A549 (cell line): ENCODE results near the gene SLC6A7. TPM values are rescaled to one million over a fixed set of nuclear protein-coding genes. Genes with fewer than 3 reads are reported as not detected.
"Not testable (repeated sequence)": the region's sequence is repeated elsewhere in the genome, so short reads cannot be mapped to it uniquely, and the experiment has no call there.

Experiments used
- ATAC-seq, 2 experiments: fragments of 200-7000 bp in 1 of 2; fragments of >200 bp in 1 of 2; cut with Nextera tagmentation in 1 of 2; cut with Tn5 transposase in 1 of 2; 3 replicates each; pipeline versions ENCODE4 v1.8.0 to v1.9.1; 2018 to 2020; ENCODE audit warnings: mild to moderate bottlenecking in 1 of 2, moderate library complexity in 1 of 2
- CTCF ChIA-PET: fragments of 300-600 bp; sonication (Branson Sonifier 250); formaldehyde crosslinking; extraction: SDS; loops from one replicate; lab custom pipeline; 2021; ENCODE audit warnings: antibody characterized with exemption, inconsistent platforms; lab: Yijun Ruan, JAX
- POLR2A ChIA-PET: fragments of 350-600 bp; formaldehyde crosslinking; extraction: SDS; loops from one replicate; lab custom pipeline; 2021; ENCODE audit warnings: antibody characterized with exemption, inconsistent platforms; lab: Yijun Ruan, JAX
- DNase-seq, 2 experiments: peaks; one replicate each; pipeline versions ENCODE4 v3.0.0 to v3.0.0-alpha.2; 2011 to 2016; ENCODE audit warnings: low read depth in 1 of 2, low spot score in 1 of 2
- FAIRE-seq: peaks from 2 replicates; lab custom pipeline; 2011; peaks lifted over from hg19 to GRCh38; lab: Jason Lieb, UNC
- H3K27ac ChIP-seq, 2 experiments: fragments of >200 bp; sonication (Bioruptor Twin); formaldehyde crosslinking; 3 replicates each; pipeline ENCODE4 v1.5.1; 2016 to 2017
- H3K4me1 ChIP-seq: fragments of >200 bp; sonication (Bioruptor Twin); formaldehyde crosslinking; 3 replicates; pipeline ENCODE4 v1.6.1; 2016
- H3K4me2 ChIP-seq: fragments of >200 bp; sonication (Bioruptor Twin); formaldehyde crosslinking; 3 replicates; pipeline ENCODE4 v1.6.1; 2016
- H3K4me3 ChIP-seq: fragments of >200 bp; sonication (Bioruptor Twin); formaldehyde crosslinking; 3 replicates; pipeline ENCODE4 v1.5.1; 2016
- H3K9me3 ChIP-seq: fragments of >200 bp; sonication (Bioruptor Twin); formaldehyde crosslinking; 3 replicates; pipeline ENCODE4 v1.6.1; 2016
- BHLHE40 ChIP-seq: IDR thresholded peaks from 2 replicates; pipeline ENCODE4 v1.6.1; 2012; ENCODE audit warnings: low read depth, low read length, inconsistent platforms
- CEBPB ChIP-seq, 2 experiments: fragments of >200 bp in 1 of 2; sonication (Bioruptor Twin) in 1 of 2; formaldehyde crosslinking in 1 of 2; IDR thresholded peaks; 2 replicates each; pipeline ENCODE4 v1.6.1; 2012 to 2016
- CHD4 ChIP-seq: fragments of 200-600 bp; sonication (generic); IDR thresholded peaks from 2 replicates; pipeline ENCODE4 v1.6.1; 2016; ENCODE audit warnings: antibody characterized with exemption, mild to moderate bottlenecking, borderline replicate concordance
- E2F6 ChIP-seq: IDR thresholded peaks from 2 replicates; pipeline ENCODE4 v1.6.1; 2012; ENCODE audit warnings: low read depth, borderline replicate concordance
- EHMT2 ChIP-seq: fragments of 200-600 bp; sonication (generic); IDR thresholded peaks from 2 replicates; pipeline ENCODE4 v1.6.1; 2016; ENCODE audit warnings: antibody characterized with exemption, low read depth, mild to moderate bottlenecking, moderate library complexity
- GATA3 ChIP-seq: IDR thresholded peaks from 2 replicates; pipeline ENCODE4 v1.6.1; 2012; ENCODE audit warnings: borderline replicate concordance
- HES2 ChIP-seq: fragments of >200 bp; sonication (Bioruptor Twin); formaldehyde crosslinking; IDR thresholded peaks from 2 replicates; pipeline ENCODE4 v1.6.1; 2016
- HEYL ChIP-seq: fragments of 250-450 bp; sonication (Bioruptor Pico); IDR thresholded peaks from 2 replicates; pipeline ENCODE4 v1.8.0; 2021; ENCODE audit warnings: mild to moderate bottlenecking, moderate library complexity
- HMGXB4 ChIP-seq: fragments of 250-450 bp; sonication (Bioruptor Pico); IDR thresholded peaks from 2 replicates; pipeline ENCODE4 v1.5.0; 2021; ENCODE audit warnings: mild to moderate bottlenecking, moderate library complexity, borderline replicate concordance
- HOXA7 ChIP-seq: fragments of 250-450 bp; sonication (Bioruptor Pico); IDR thresholded peaks from 2 replicates; pipeline ENCODE4 v1.5.0; 2020; ENCODE audit warnings: mild to moderate bottlenecking, moderate library complexity
- HOXB13 ChIP-seq: fragments of 250-450 bp; sonication (Bioruptor Pico); IDR thresholded peaks from 2 replicates; pipeline ENCODE4 v1.5.0; 2020; ENCODE audit warnings: low read depth, mild to moderate bottlenecking, moderate library complexity
- RARB ChIP-seq: fragments of 250-450 bp; sonication (Bioruptor Pico); IDR thresholded peaks from 2 replicates; pipeline ENCODE4 v1.8.0; 2021; ENCODE audit warnings: mild to moderate bottlenecking, moderate library complexity
- REST ChIP-seq: fragments of 200-600 bp; sonication (generic); IDR thresholded peaks from 2 replicates; pipeline ENCODE4 v1.6.1; 2016; ENCODE audit warnings: antibody characterized with exemption, mild to moderate bottlenecking, moderate library complexity
- RFX5 ChIP-seq: fragments of 450-650 bp; IDR thresholded peaks from 2 replicates; pipeline ENCODE4 v1.7.1; 2014; ENCODE audit warnings: antibody characterized with exemption, mild to moderate bottlenecking, moderate library complexity
- SMC3 ChIP-seq: fragments of >200 bp; sonication (Bioruptor Twin); formaldehyde crosslinking; IDR thresholded peaks from 3 replicates; pipeline ENCODE4 v1.6.1; 2018; ENCODE audit warnings: inconsistent platforms
- ZSCAN20 ChIP-seq: fragments of 250-450 bp; sonication (Bioruptor Pico); IDR thresholded peaks from 2 replicates; pipeline ENCODE4 v1.8.0; 2022; ENCODE audit warnings: mild to moderate bottlenecking, moderate library complexity
- WGBS: methylation state at CpG from one replicate; pipeline ENCODE4 v1.1.6; 2017; ENCODE audit errors: missing lambda C conversion rate; 5-methylcytosine and 5-hydroxymethylcytosine counted together
- polyA plus RNA-seq, 4 experiments: library from polyadenylated mRNA; depleted of rRNA in 3 of 4; stranded (reverse); fragments of >200 nt; fragmentation: RNase III in 1 of 4; extraction: RNeasy Plus Mini Kit Qiagen cat#74134 plus additional on column Dnase treatment in 1 of 4; gene quantifications; 2 replicates in 3 of 4; 3 replicates in 1 of 4; pipeline ENCODE4 v1.2.3, GENCODE V29; 2011 to 2017

SLC6A7 gene
- polyA plus RNA-seq, 2 of the 4 experiments (the other 2 are of a cell fraction), result not detected

- POLR2A ChIA-PET, result interaction anchor here (0.7 kb wide), 1 partner anchor 17 kb away, joined by 3 read pairs; no protein-coding TSS in a partner anchor
- ATAC-seq (no peak), FAIRE-seq (no peak), DNase-seq (no peak)
- no peaks in the 10 kb centered on the region for H3K9me3 ChIP-seq
- CTCF ChIA-PET, result interaction anchor here (0.9 to 11.7 kb wide), 5 partner anchors 13 to 120 kb away, joined by 3 to 105 read pairs (median 5); no protein-coding TSS in a partner anchor
- no peak overlapping the region for H3K4me2 ChIP-seq
- TF ChIP-seq HOXB13 (CRISPR knock-in tag), result no peak
- TF ChIP-seq CHD4, result no peak
- TF ChIP-seq RARB (CRISPR knock-in tag), result no peak
- TF ChIP-seq HEYL (CRISPR knock-in tag), result no peak
- TF ChIP-seq HES2, result no peak
- TF ChIP-seq ZSCAN20, result no peak
- TF ChIP-seq GATA3, result no peak
- no peak for TF ChIP-seq EHMT2
- TF ChIP-seq REST, result no peak
- TF ChIP-seq BHLHE40, result no peak
- TF ChIP-seq HOXA7 (CRISPR knock-in tag), result no peak
- TF ChIP-seq CEBPB (IDR thresholded peaks at IDR 0.05), result no peak
- no peak for TF ChIP-seq RFX5
- TF ChIP-seq E2F6, result no peak
- no peak for TF ChIP-seq SMC3
- no peak for TF ChIP-seq HMGXB4 (CRISPR knock-in tag)
- H3K4me3 ChIP-seq, result no peak overlapping the region
- no peak overlapping the region for H3K27ac ChIP-seq
- peaks cover 7% of the 10 kb centered on the region; the same call in 1 of the 3 replicates for H3K4me1 ChIP-seq
- 75% methylated on average over 7 of the region's 7 CpGs for WGBS
Measured at GRCh38 chr5:150230842-150231241, 41.0 kb downstream of the SLC6A7 start.

GRCh38 chr5:150233706-150234105 is 43.8 kb downstream of the SLC6A7 start:
- CTCF ChIA-PET, result interaction anchor here (0.9 to 11.7 kb wide), 5 partner anchors 12 to 117 kb away, joined by 3 to 105 read pairs (median 4); no protein-coding TSS in a partner anchor
- FAIRE-seq, H3K4me2 ChIP-seq, H3K4me3 ChIP-seq, POLR2A ChIA-PET, H3K4me1 ChIP-seq, DNase-seq, ATAC-seq, H3K9me3 ChIP-seq, H3K27ac ChIP-seq: not testable (repeated sequence)
- 65% methylated on average over 5 of the region's 5 CpGs for WGBS
